Endothelial cell (in vitro differentiated cells): ENCODE measurements around the gene NECTIN2. TPM values are rescaled to one million over a fixed set of nuclear protein-coding genes. Genes with fewer than 3 reads are reported as not detected.
"Not testable (repeated sequence)": the region's sequence is repeated elsewhere in the genome, so short reads cannot be mapped to it uniquely, and the experiment has no call there.

ENCODE experiments used
- DNase-seq: peaks from one replicate; pipeline ENCODE4 v3.0.0; 2021; ENCODE audit warnings: low spot score
- H3K27ac Mint-ChIP-seq: one replicate; pipeline ENCODE4 v1.8.0; 2021; ENCODE audit warnings: mixed read lengths, inconsistent platforms; ENCODE audit not compliant: unreplicated experiment
- H3K27me3 Mint-ChIP-seq: one replicate; pipeline ENCODE4 v1.8.0; 2021; ENCODE audit warnings: mild to moderate bottlenecking, moderate library complexity, mixed read lengths, inconsistent platforms; ENCODE audit not compliant: unreplicated experiment
- H3K36me3 Mint-ChIP-seq: one replicate; pipeline ENCODE4 v1.8.0; 2021; ENCODE audit warnings: mild to moderate bottlenecking, low read depth, mixed read lengths, inconsistent platforms; ENCODE audit not compliant: unreplicated experiment
- H3K4me1 Mint-ChIP-seq: one replicate; pipeline ENCODE4 v1.8.0; 2021; ENCODE audit warnings: mild to moderate bottlenecking, mixed read lengths, inconsistent platforms; ENCODE audit not compliant: unreplicated experiment
- H3K4me3 Mint-ChIP-seq: one replicate; pipeline ENCODE4 v1.8.0; 2021; ENCODE audit warnings: mild to moderate bottlenecking, mixed read lengths, inconsistent platforms; ENCODE audit not compliant: unreplicated experiment
- H3K9me3 Mint-ChIP-seq: one replicate; pipeline ENCODE4 v1.8.0; 2021; ENCODE audit warnings: mixed read lengths, inconsistent platforms; ENCODE audit not compliant: unreplicated experiment
- CTCF ChIP-seq: fragments of 200-600 bp; sonication (generic); IDR thresholded peaks from one replicate; pipeline ENCODE4 v1.5.0; 2021; ENCODE audit warnings: antibody characterized with exemption; ENCODE audit not compliant: unreplicated experiment
- total RNA-seq: library from RNA; stranded (reverse); fragmentation: NEBNext Ultra II Directional; extraction: Animal tissue kit (Norgen Biotek cat#: 25700); gene quantifications from one replicate; pipeline ENCODE4 v1.2.1, GENCODE V29; 2021; ENCODE audit not compliant: unreplicated experiment

NECTIN2 gene
- total RNA-seq, 1 donor from 2014 or later, result 342 TPM

GRCh38 chr19:44822177-44822576 is 23.9 kb upstream of the NECTIN2 start:
- peaks cover 15% of the 10 kb centered on the region for H3K27me3 Mint-ChIP-seq
- H3K36me3 Mint-ChIP-seq, result no peaks in the 10 kb centered on the region
- H3K9me3 Mint-ChIP-seq, result no peaks in the 10 kb centered on the region
- H3K4me1 Mint-ChIP-seq, result peaks cover 4% of the 10 kb centered on the region
- DNase-seq, result no peak
- no peak overlapping the region for H3K27ac Mint-ChIP-seq
- H3K4me3 Mint-ChIP-seq, result no peak overlapping the region
- TF ChIP-seq CTCF, result no peak

GRCh38 chr19:44822670-44823372 is 23.3 kb upstream of the NECTIN2 start:
- Mint-ChIP-seq H3K27me3 (peaks cover 12% of the 10 kb centered on the region), H3K4me3 (no peak overlapping the region), H3K9me3 (no peaks in the 10 kb centered on the region), H3K27ac (no peak overlapping the region), H3K36me3 (no peaks in the 10 kb centered on the region), H3K4me1 (peaks cover 4% of the 10 kb centered on the region)
- TF ChIP-seq CTCF, result no peak
- no peak for DNase-seq

- Mint-ChIP-seq H3K9me3 (no peaks in the 10 kb centered on the region), H3K4me3 (no peak overlapping the region), H3K36me3 (no peaks in the 10 kb centered on the region)
Observed at GRCh38 chr19:44823373-44823698, 22.8 kb upstream of the NECTIN2 start.

GRCh38 chr19:44824761-44825160 is 21.3 kb upstream of the NECTIN2 start:
- H3K27ac Mint-ChIP-seq, result no peak overlapping the region
- H3K27me3 Mint-ChIP-seq, result peaks cover 6% of the 10 kb centered on the region
- DNase-seq, result no peak
- no peaks in the 10 kb centered on the region for H3K9me3 Mint-ChIP-seq
- no peaks in the 10 kb centered on the region for H3K36me3 Mint-ChIP-seq
- H3K4me1 Mint-ChIP-seq, result peaks cover 4% of the 10 kb centered on the region
- no peak overlapping the region for H3K4me3 Mint-ChIP-seq
- TF ChIP-seq CTCF, result no peak

More at GRCh38 chr19:44823373-44823698, 22.8 kb upstream of the NECTIN2 start:
- peaks cover 7% of the 10 kb centered on the region for H3K27me3 Mint-ChIP-seq
- no peak overlapping the region for H3K27ac Mint-ChIP-seq
- TF ChIP-seq CTCF, result no peak
- peaks cover 4% of the 10 kb centered on the region for H3K4me1 Mint-ChIP-seq
- DNase-seq, result no peak

- not testable (repeated sequence) for H3K4me1 Mint-ChIP-seq, H3K27me3 Mint-ChIP-seq, H3K36me3 Mint-ChIP-seq
Observed at GRCh38 chr19:44832875-44833274, 13.2 kb upstream of the NECTIN2 start.

GRCh38 chr19:44834399-44834798 is 11.7 kb upstream of the NECTIN2 start:
- H3K4me3 Mint-ChIP-seq, H3K27ac Mint-ChIP-seq, H3K27me3 Mint-ChIP-seq, H3K9me3 Mint-ChIP-seq, H3K36me3 Mint-ChIP-seq, H3K4me1 Mint-ChIP-seq, DNase-seq: not testable (repeated sequence)

More at GRCh38 chr19:44832875-44833274, 13.2 kb upstream of the NECTIN2 start:
- not testable (repeated sequence) for H3K4me3 Mint-ChIP-seq, H3K9me3 Mint-ChIP-seq, H3K27ac Mint-ChIP-seq, DNase-seq
